AG10803 (cell line): Measurements from ENCODE around the gene OR10A5.
"Not testable (repeated sequence)": the region's sequence is repeated elsewhere in the genome, so short reads cannot be mapped to it uniquely, and the experiment has no call there.

Experiments
- DNase-seq: peaks from one replicate; pipeline ENCODE4 v3.0.0; 2010; ENCODE audit warnings: low read depth
- H3K4me3 ChIP-seq: 2 replicates; pipeline ENCODE4 v1.5.1; 2011; ENCODE audit warnings: mild to moderate bottlenecking, low read length, control low read depth
- TF ChIP-seq, protein P1 (sequence below): conservative IDR thresholded peaks from 2 replicates; pipeline ENCODE4 v1.5.1; 2011; ENCODE audit warnings: mild to moderate bottlenecking, low read length, control low read depth, inconsistent platforms

OR10A5 gene

DNA sequence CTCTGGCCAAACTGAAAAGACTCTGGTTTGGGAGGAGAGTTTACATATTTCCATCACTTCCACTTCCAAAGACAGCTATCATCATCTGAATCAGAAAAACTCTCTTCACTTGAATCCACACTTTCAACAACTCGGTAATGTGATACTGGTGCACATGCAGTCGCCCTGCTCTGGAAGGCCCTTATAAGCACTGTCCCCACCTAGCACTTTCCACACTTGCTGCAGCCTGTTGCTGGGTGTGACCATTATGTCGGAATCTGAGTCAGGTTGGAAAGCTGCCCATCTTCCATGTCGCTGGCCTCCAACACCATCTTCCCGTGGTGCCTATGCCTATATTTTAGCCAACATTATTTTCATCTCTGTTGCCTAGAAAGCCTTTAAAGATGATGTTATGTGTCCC is 1.1 kb upstream of the OR10A5 start:
- H3K4me3 ChIP-seq: no peak overlapping the region
- TF ChIP-seq, protein P1, sequence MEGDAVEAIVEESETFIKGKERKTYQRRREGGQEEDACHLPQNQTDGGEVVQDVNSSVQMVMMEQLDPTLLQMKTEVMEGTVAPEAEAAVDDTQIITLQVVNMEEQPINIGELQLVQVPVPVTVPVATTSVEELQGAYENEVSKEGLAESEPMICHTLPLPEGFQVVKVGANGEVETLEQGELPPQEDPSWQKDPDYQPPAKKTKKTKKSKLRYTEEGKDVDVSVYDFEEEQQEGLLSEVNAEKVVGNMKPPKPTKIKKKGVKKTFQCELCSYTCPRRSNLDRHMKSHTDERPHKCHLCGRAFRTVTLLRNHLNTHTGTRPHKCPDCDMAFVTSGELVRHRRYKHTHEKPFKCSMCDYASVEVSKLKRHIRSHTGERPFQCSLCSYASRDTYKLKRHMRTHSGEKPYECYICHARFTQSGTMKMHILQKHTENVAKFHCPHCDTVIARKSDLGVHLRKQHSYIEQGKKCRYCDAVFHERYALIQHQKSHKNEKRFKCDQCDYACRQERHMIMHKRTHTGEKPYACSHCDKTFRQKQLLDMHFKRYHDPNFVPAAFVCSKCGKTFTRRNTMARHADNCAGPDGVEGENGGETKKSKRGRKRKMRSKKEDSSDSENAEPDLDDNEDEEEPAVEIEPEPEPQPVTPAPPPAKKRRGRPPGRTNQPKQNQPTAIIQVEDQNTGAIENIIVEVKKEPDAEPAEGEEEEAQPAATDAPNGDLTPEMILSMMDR: no peak
- DNase-seq: no peak

DNA sequence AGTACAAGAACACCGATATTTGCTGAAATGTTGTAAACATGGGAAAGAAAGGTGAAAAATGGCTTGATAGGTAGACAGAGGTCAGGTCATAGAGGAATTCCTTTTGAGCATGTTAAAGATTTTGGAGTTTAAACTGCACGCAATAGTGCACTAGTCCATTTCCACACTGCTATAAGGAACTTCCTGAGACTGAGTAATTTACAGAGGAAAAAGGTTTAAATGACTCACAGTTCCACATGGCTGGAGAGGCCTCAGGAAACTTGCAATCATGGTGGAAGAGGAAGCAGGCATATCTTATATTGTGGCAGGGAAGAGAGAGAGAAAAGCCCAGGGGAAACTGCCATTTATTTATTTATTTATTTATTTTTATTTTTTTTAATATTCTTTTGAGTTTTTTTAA is 5.0 kb downstream of the OR10A5 start:
- DNase-seq: no peak
- H3K4me3 ChIP-seq: no peak overlapping the region
- TF ChIP-seq, protein P1: no peak

DNA sequence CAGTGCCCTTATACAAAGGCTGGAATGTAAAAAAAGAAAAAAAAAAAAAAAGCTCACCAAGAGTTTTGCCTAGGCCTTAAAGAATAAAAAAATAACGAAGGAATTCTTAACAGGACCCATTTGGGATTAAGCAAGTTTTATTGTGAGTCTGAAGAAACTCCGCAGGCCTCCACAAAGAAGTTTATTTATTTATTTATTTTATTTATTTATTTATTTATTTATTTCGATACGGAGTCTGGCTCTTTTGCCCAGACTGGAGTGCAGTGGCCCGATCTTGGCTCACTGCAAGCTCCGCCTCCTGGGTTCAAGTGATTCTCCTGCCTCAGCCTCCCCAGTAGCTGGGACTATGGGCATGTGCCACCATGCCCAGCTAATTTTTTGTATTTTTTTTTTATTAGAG is 9.3 kb downstream of the OR10A5 start:
- H3K4me3 ChIP-seq, DNase-seq: not testable (repeated sequence)

DNA sequence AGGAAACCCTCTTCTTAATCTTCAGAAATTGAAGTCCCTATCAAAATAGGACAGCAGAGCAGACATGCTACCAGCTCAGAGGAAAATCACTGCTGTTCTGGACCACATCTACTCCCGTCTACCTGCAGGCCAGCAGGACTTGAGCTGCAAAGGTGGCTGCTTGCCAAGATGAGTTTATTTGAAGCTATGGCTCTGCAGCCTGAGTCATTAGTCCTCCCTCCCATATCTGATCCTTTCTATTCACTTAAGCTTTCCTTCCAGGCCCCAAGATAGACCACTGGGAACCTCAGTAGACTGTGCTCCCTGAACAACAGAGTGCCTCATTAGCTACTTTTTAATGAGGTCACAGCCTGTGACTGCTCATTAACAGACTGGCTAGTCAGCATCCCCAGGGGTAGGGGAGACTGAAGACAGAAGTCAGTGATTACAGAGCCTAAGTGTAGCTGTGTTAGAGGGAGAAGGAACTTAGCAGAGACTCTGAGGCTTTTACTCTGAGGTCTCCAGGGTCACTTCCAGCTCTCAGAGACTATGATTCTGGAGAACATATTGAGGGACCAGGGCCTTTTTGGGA is 10.6 kb downstream of the OR10A5 start:
- TF ChIP-seq, protein P1: no peak
- DNase-seq: peak; percentile 13
- no peak overlapping the region for H3K4me3 ChIP-seq

DNA sequence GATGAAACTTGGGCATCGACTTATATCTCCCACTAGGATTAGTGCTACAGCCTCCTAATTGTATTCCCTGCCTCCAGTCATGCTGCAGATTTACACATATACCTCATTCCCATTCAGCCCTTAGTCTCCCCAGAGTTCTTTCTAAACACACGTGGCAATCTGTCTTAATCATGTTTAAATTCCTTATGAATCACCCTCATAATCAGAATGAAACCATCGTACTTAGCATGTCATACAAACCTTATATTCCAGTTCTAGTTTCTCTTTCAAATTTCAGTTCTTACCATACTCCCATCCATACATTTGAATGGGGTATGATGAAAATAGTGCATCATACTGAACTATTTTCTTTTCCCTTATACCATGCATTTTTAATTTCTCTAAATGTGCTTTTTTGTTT is 11.4 kb downstream of the OR10A5 start:
- H3K4me3 ChIP-seq: no peak overlapping the region
- TF ChIP-seq, protein P1: no peak
- DNase-seq: no peak

DNA sequence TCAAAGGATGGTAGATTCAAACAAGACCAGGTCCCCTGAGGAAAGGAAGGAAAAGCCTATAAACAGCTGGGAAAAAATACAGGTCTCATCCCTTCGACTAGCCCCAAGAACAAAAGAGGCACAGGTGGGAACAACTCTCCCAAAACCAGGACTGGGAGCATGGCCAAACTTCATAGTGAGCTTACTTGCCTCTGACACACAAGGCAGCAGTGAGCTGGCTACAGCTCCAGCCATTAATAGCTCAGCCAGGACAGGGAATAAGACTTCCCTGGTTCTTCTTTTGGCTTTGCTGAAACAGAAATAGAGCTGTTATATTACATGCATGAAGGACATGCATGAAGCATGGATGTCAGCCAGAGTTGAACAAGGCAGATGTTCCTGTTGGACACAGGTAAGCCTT is 17.5 kb downstream of the OR10A5 start, which contains the start of gene OR10A2:
TSS of gene OR10A2 (plus strand) at position 97 of the 400 bp plus-strand sequence. CDS start 6,698 bp downstream, outside the sequence.
- peak; percentile 15 for DNase-seq
- H3K4me3 ChIP-seq: no peak within 1 kb of the TSS
- TF ChIP-seq, protein P1: 0 out of 2 replicates have a peak, but pooled peaks have one; percentile 6

DNA sequence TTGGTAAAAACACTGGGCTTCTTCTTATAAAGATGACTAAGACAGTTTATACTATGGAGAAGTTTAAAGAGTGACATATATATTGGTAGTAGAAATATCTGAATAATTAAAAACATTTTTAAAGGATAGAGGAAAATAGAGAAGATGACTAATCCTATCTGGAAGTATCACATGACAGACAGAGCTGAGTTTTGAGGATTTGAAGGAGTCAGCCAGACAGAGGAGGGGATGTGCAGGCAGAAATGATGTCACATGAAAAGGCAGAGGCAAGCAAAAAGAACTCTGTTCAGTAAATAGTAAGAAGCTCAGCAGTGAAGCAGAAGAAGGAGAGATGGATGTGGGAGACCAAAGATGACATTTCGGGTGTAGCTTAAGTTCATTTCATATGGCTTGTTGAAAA is 19.0 kb downstream of the OR10A5 start:
- DNase-seq: peak; percentile 2
- no peak overlapping the region for H3K4me3 ChIP-seq
- TF ChIP-seq, protein P1: no peak
